ENCODE measurements around the gene BFSP2. TPM values are rescaled to one million over a fixed set of nuclear protein-coding genes. Genes with fewer than 3 reads are reported as not detected.

BFSP2 gene
- not detected for total RNA-seq
- long read RNA-seq: 0 reads

DNA sequence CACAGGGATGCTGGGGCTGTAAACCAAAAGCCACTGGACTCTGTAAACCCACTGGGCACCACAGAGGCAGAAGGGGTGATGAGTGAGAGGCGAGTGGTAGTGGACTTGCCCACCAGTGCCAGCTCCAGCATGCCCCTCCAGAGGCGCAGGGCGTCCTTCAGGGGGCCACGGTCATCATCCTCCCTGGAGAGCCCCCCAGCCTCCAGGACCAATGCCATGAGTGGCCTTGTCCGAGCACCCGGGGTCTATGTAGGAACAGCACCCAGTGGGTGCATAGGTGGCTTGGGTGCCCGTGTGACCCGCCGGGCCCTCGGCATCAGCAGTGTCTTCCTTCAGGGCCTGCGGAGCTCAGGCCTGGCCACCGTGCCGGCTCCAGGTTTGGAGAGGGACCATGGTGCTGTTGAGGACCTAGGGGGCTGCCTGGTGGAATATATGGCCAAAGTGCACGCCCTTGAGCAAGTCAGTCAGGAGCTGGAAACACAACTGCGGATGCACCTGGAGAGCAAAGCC, at the start of gene BFSP2:
TSS of gene BFSP2 (plus strand) at position 51 of the 510 bp plus-strand sequence. CDS start at position 79, 28 bp downstream.
- intact Hi-C loops (cut with DNase I): no loop called here
- Histone ChIP-seq H3K4me1 (no peaks in the 10 kb centered on the region), H3K4me3 (no peak within 1 kb of the TSS), H3K36me3 (no peaks in the 10 kb centered on the region), H3K9me3 (no peaks in the 10 kb centered on the region), H3K27ac (no peak within 1 kb of the TSS), H3K27me3 (no peaks in the 10 kb centered on the region)
- DNase-seq (no peak), ATAC-seq (no peak)
- 60% methylated on average over 1 of the region's 15 CpGs for WGBS (ENCODE audit: insufficient coverage, low coverage, low lambda C conversion rate, missing lambda C conversion rate)
- no peak for TF ChIP-seq POLR2A (IDR thresholded peaks at IDR 0.05)
- TF ChIP-seq, protein P1, sequence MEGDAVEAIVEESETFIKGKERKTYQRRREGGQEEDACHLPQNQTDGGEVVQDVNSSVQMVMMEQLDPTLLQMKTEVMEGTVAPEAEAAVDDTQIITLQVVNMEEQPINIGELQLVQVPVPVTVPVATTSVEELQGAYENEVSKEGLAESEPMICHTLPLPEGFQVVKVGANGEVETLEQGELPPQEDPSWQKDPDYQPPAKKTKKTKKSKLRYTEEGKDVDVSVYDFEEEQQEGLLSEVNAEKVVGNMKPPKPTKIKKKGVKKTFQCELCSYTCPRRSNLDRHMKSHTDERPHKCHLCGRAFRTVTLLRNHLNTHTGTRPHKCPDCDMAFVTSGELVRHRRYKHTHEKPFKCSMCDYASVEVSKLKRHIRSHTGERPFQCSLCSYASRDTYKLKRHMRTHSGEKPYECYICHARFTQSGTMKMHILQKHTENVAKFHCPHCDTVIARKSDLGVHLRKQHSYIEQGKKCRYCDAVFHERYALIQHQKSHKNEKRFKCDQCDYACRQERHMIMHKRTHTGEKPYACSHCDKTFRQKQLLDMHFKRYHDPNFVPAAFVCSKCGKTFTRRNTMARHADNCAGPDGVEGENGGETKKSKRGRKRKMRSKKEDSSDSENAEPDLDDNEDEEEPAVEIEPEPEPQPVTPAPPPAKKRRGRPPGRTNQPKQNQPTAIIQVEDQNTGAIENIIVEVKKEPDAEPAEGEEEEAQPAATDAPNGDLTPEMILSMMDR (IDR thresholded peaks at IDR 0.05): no peak

DNA sequence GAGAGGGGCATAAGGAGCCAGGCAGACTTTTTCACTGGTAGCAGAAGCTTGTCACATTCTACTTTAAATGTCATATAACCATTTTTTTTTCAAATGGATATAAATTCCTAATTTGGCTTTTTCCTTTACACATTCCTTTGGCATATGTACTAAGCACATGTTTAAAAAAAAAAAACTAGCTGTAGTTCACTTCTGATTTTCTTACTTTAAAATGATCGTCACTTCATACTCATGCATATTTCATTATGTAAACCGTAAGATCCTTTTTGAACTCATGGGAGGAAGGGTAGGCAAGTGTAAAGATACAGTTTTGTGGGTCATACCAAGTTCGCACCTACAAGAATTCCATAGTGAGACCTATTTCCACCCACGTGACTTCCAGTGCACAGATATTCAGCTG, 45.1 kb upstream of the BFSP2 start:
- no peak for DNase-seq
- H3K36me3 ChIP-seq: no peaks in the 10 kb centered on the region
- no peak overlapping the region for H3K27ac ChIP-seq
- H3K27me3 ChIP-seq: no peaks in the 10 kb centered on the region
- ATAC-seq: no peak
- no peak overlapping the region for H3K4me3 ChIP-seq
- 56% methylated on average over 4 of the region's 4 CpGs for WGBS (ENCODE audit: insufficient coverage, low coverage, low lambda C conversion rate, missing lambda C conversion rate)
- intact Hi-C loops (cut with DNase I): no loop called here
- H3K4me1 ChIP-seq: no peaks in the 10 kb centered on the region
- no peaks in the 10 kb centered on the region for H3K9me3 ChIP-seq
- no peak for TF ChIP-seq POLR2A (IDR thresholded peaks at IDR 0.05)
- TF ChIP-seq, protein P1 (IDR thresholded peaks at IDR 0.05): no peak

DNA sequence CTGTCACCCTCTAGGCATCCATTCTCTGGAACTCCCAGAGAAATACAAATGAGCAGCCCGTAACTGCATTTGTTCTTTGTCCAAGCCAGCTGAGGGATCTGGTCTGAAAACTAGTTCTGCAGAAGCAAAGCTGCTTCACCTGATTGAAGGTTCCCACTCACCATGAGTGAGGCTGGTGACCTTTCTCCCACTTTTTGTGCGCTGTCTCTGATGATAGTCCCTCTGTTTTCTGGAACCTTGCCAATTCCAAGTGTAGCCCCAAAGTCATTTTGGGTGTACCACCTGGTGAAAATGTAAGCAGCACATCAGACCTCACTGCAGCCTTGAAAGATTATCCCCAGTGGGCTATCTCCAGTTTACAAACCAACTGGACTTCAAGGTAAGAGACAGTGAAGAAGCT, 39.4 kb upstream of the BFSP2 start:
- 70% methylated on average over 2 of the region's 2 CpGs for WGBS (ENCODE audit: insufficient coverage, low coverage, low lambda C conversion rate, missing lambda C conversion rate)
- H3K4me3 ChIP-seq: no peak overlapping the region
- ATAC-seq (no peak), DNase-seq (no peak)
- no peaks in the 10 kb centered on the region for H3K27me3 ChIP-seq
- no peaks in the 10 kb centered on the region for H3K4me1 ChIP-seq
- intact Hi-C loops (cut with DNase I): no loop called here
- no peak overlapping the region for H3K27ac ChIP-seq
- TF ChIP-seq POLR2A (IDR thresholded peaks at IDR 0.05): no peak
- TF ChIP-seq, protein P1 (IDR thresholded peaks at IDR 0.05): no peak
- no peaks in the 10 kb centered on the region for H3K36me3 ChIP-seq
- no peaks in the 10 kb centered on the region for H3K9me3 ChIP-seq

- Histone ChIP-seq H3K36me3 (no peaks in the 10 kb centered on the region), H3K9me3 (no peaks in the 10 kb centered on the region), H3K4me1 (no peaks in the 10 kb centered on the region), H3K27ac (no peak overlapping the region), H3K4me3 (no peak overlapping the region), H3K27me3 (no peaks in the 10 kb centered on the region)
- no peak for ATAC-seq
- TF ChIP-seq POLR2A (IDR thresholded peaks at IDR 0.05): no peak
- TF ChIP-seq, protein P1 (IDR thresholded peaks at IDR 0.05): no peak
- DNase-seq: no peak
- intact Hi-C loops (cut with DNase I): no loop called here
- WGBS (ENCODE audit: insufficient coverage, low coverage, low lambda C conversion rate, missing lambda C conversion rate): 72% methylated on average over 2 of the region's 2 CpGs
Measured at GRCh38 chr3:133361011-133361410, 38.8 kb upstream of the BFSP2 start.

DNA sequence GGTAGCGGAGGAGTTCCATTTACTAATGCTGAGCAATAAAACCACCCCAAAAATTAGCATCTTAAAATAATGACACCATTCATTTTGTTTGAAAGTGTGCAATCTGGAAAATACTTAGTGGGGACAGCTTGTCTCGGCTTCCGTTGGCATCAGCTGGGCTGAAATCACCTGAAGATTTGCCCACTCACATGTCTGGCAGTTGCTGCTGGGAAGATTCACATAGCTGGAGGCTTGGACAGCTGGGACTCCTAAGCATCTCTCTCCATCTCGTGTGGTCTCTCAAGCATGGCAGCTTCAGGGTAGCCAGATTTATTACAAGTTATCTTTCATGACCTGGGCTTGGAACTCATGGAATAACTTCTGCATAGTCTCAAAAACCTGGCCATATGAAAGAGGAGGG, 38.4 kb upstream of the BFSP2 start:
- no peaks in the 10 kb centered on the region for H3K4me1 ChIP-seq
- DNase-seq (no peak), ATAC-seq (no peak)
- H3K9me3 ChIP-seq: no peaks in the 10 kb centered on the region
- WGBS (ENCODE audit: insufficient coverage, low coverage, low lambda C conversion rate, missing lambda C conversion rate): 32% methylated on average over 4 of the region's 4 CpGs
- no peak for TF ChIP-seq POLR2A (IDR thresholded peaks at IDR 0.05)
- TF ChIP-seq, protein P1 (IDR thresholded peaks at IDR 0.05): no peak
- intact Hi-C loops (cut with DNase I): no loop called here
- H3K36me3 ChIP-seq: no peaks in the 10 kb centered on the region
- no peak overlapping the region for H3K27ac ChIP-seq
- no peak overlapping the region for H3K4me3 ChIP-seq
- no peaks in the 10 kb centered on the region for H3K27me3 ChIP-seq
